ENCODE data around the gene B4GALNT3.

The B4GALNT3 gene

GRCh38 chr12:532908-533565 is 73.3 kb downstream of the B4GALNT3 start:
- DNase-seq (ENCODE audit: low spot score): no peak
- TF ChIP-seq CTCF (IDR thresholded peaks at IDR 0.05; ENCODE audit: extremely low read depth, insufficient read depth, missing control alignments): no peak
- in situ Hi-C loops (cut with MboI; ENCODE audit: low pct_unique_long_range_greater_than_20kb, low sequenced_read_pairs, unreplicated experiment): no loop called here

GRCh38 chr12:533718-534117 is 74.0 kb downstream of the B4GALNT3 start:
- no peak for DNase-seq (ENCODE audit: low spot score)
- TF ChIP-seq CTCF (IDR thresholded peaks at IDR 0.05; ENCODE audit: extremely low read depth, insufficient read depth, missing control alignments): no peak
- in situ Hi-C loops (cut with MboI; ENCODE audit: low pct_unique_long_range_greater_than_20kb, low sequenced_read_pairs, unreplicated experiment): no loop called here

- in situ Hi-C loops (cut with MboI; ENCODE audit: low pct_unique_long_range_greater_than_20kb, low sequenced_read_pairs, unreplicated experiment): no loop called here
- TF ChIP-seq CTCF (IDR thresholded peaks at IDR 0.05; ENCODE audit: extremely low read depth, insufficient read depth, missing control alignments): no peak
- no peak for DNase-seq (ENCODE audit: low spot score)
Observed at GRCh38 chr12:534216-534615, 74.5 kb downstream of the B4GALNT3 start.

- TF ChIP-seq CTCF (IDR thresholded peaks at IDR 0.05; ENCODE audit: extremely low read depth, insufficient read depth, missing control alignments): no peak
- DNase-seq (ENCODE audit: low spot score): no peak
- in situ Hi-C loops (cut with MboI; ENCODE audit: low pct_unique_long_range_greater_than_20kb, low sequenced_read_pairs, unreplicated experiment): no loop called here
Observed at GRCh38 chr12:535396-535795, 75.7 kb downstream of the B4GALNT3 start.

GRCh38 chr12:536751-537245 is 77.1 kb downstream of the B4GALNT3 start:
- no peak for TF ChIP-seq CTCF (IDR thresholded peaks at IDR 0.05; ENCODE audit: extremely low read depth, insufficient read depth, missing control alignments)
- in situ Hi-C loops (cut with MboI; ENCODE audit: low pct_unique_long_range_greater_than_20kb, low sequenced_read_pairs, unreplicated experiment): no loop called here
- DNase-seq (ENCODE audit: low spot score): no peak

- TF ChIP-seq CTCF (IDR thresholded peaks at IDR 0.05; ENCODE audit: extremely low read depth, insufficient read depth, missing control alignments): no peak
- in situ Hi-C loops (cut with MboI; ENCODE audit: low pct_unique_long_range_greater_than_20kb, low sequenced_read_pairs, unreplicated experiment): no loop called here
- no peak for DNase-seq (ENCODE audit: low spot score)
Observed at GRCh38 chr12:537772-538171, 78.0 kb downstream of the B4GALNT3 start.
